Gastroesophageal sphincter (tissue), 3 donors: ENCODE results near the gene YIPF5.

Experiments used
- CTCF ChIP-seq, 4 experiments: fragments of 200-600 bp in 2 of 4; fragments of 450-650 bp in 2 of 4; sonication (generic) in 1 of 4; IDR thresholded peaks; one replicate each; pipeline ENCODE4 v1.5.1; 2017 to 2019; ENCODE audit warnings: antibody characterized with exemption in 4 of 4, mild to moderate bottlenecking in 2 of 4, moderate library complexity in 2 of 4
- EP300 ChIP-seq: sonication (generic); formaldehyde crosslinking; IDR thresholded peaks from one replicate; pipeline ENCODE4 v1.6.1; 2017; ENCODE audit warnings: antibody characterized with exemption, mild to moderate bottlenecking
- POLR2A ChIP-seq, 2 donors: fragments of 450-650 bp; IDR thresholded peaks; one replicate each; pipeline ENCODE4 v1.6.1; 2017; ENCODE audit warnings: antibody characterized with exemption in 2 of 2, mild to moderate bottlenecking in 2 of 2, moderate library complexity in 1 of 2

DNA sequence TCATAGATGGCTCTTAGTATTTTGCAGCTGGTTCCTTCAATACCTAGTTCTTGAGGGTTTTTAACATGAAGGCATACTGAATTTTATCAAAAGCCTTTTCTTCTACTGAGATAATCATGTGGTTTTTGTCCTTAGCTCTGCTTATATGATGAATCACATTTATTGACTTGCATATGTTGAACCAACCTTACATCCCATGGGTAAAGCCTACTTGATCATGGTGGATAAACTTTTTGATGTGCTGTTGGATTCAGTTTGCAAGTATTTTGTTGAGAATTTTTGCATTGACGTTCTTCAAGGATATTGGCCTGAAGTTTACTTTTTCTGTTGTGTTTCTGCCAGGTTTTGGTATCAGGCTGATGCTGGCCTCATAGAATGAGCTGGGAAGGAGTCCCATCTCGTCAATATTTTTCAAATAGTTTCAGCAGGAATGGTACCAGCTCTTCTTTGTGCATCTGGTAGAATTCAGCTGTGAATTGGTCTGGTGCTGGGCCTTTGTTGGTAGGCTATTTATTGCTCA, 49.7 kb downstream of the YIPF5 start:
- TF ChIP-seq POLR2A (IDR thresholded peaks at IDR 0.05) (no peak), CTCF (IDR thresholded peaks at IDR 0.05) (no peak), EP300 (no peak)
